Neuronal stem cell (in vitro differentiated cells): Measurements from ENCODE around the gene THSD4.

ENCODE experiments used
- DNase-seq: peaks from one replicate; pipeline ENCODE4 v3.0.0-alpha.2; 2013; ENCODE audit warnings: low spot score
- H2AFZ ChIP-seq: one replicate; pipeline ENCODE4 v1.6.1; 2013; ENCODE audit warnings: mild to moderate bottlenecking, low read length, inconsistent platforms
- H2AK5ac ChIP-seq: 2 replicates; pipeline ENCODE4 v1.6.1; 2013; ENCODE audit warnings: low read depth, mild to moderate bottlenecking, inconsistent platforms, low read length, moderate library complexity, mixed read lengths
- H2BK120ac ChIP-seq: 2 replicates; pipeline ENCODE4 v1.6.1; 2013; ENCODE audit warnings: low read depth, mild to moderate bottlenecking, inconsistent platforms, low read length, moderate library complexity, mixed read lengths
- H2BK12ac ChIP-seq: one replicate; pipeline ENCODE4 v1.6.1; 2013; ENCODE audit warnings: low read length, inconsistent platforms
- H2BK15ac ChIP-seq: 2 replicates; pipeline ENCODE4 v1.6.1; 2013; ENCODE audit warnings: mild to moderate bottlenecking, low read length, inconsistent platforms, mixed read lengths
- H2BK5ac ChIP-seq: one replicate; pipeline ENCODE4 v1.6.1; 2013; ENCODE audit warnings: inconsistent platforms, mild to moderate bottlenecking, low read length, moderate library complexity
- H3K14ac ChIP-seq: one replicate; pipeline ENCODE4 v1.6.1; 2013; ENCODE audit warnings: low read length, inconsistent platforms
- H3K18ac ChIP-seq: 2 replicates; pipeline ENCODE4 v1.6.1; 2013; ENCODE audit warnings: low read length, inconsistent platforms
- H3K23ac ChIP-seq: 2 replicates; pipeline ENCODE4 v1.6.1; 2013; ENCODE audit warnings: low read depth, mild to moderate bottlenecking, mixed read lengths, low read length, inconsistent platforms; ENCODE audit not compliant: poor library complexity
- H3K27ac ChIP-seq: replicated peaks from 3 replicates; pipeline ENCODE4 v1.5.1; 2013; ENCODE audit warnings: low read length, inconsistent platforms
- H3K27me3 ChIP-seq, 3 experiments: 2 replicates each; pipeline ENCODE4 v1.6.1; 2013; ENCODE audit warnings: low read length in 3 of 3, mild to moderate bottlenecking in 2 of 3, inconsistent platforms in 1 of 3, low read depth in 1 of 3, mixed read lengths in 1 of 3, moderate library complexity in 1 of 3; ENCODE audit not compliant: control insufficient read depth in 3 of 3, insufficient read depth in 3 of 3
- H3K36me3 ChIP-seq, 2 donors: replicated peaks in 1 of 2; 2 replicates each; pipeline ENCODE4 v1.6.1; 2013; ENCODE audit warnings: low read length in 2 of 2; ENCODE audit not compliant: control insufficient read depth in 2 of 2, insufficient read depth in 2 of 2
- H3K4ac ChIP-seq: 2 replicates; pipeline ENCODE4 v1.6.1; 2013; ENCODE audit warnings: inconsistent platforms, mild to moderate bottlenecking, low read length, moderate library complexity
- H3K4me1 ChIP-seq, 2 donors: 1 replicate in 1 of 2; 2 replicates in 1 of 2; pipeline ENCODE4 v1.6.1; 2013; ENCODE audit warnings: low read length in 2 of 2, low read depth in 1 of 2; ENCODE audit not compliant: control insufficient read depth in 2 of 2, insufficient read depth in 1 of 2
- H3K4me2 ChIP-seq: one replicate; pipeline ENCODE4 v1.6.1; 2013; ENCODE audit warnings: mild to moderate bottlenecking, low read length, inconsistent platforms; ENCODE audit not compliant: insufficient read depth, poor library complexity, severe bottlenecking
- H3K4me3 ChIP-seq, 2 donors: 2 replicates each; pipeline ENCODE4 v1.5.1; 2013; ENCODE audit warnings: low read length in 2 of 2, mild to moderate bottlenecking in 2 of 2, inconsistent platforms in 1 of 2, moderate library complexity in 1 of 2
- H3K79me1 ChIP-seq: one replicate; pipeline ENCODE4 v1.6.1; 2013; ENCODE audit warnings: low read depth, mild to moderate bottlenecking, inconsistent platforms, low read length, moderate library complexity
- H3K9ac ChIP-seq: one replicate; pipeline ENCODE4 v1.6.1; 2013; ENCODE audit warnings: mild to moderate bottlenecking, low read depth, low read length, inconsistent platforms; ENCODE audit not compliant: poor library complexity
- H3K9me3 ChIP-seq, 2 donors: replicated peaks in 1 of 2; 2 replicates each; pipeline versions ENCODE3 to v1.6.1; 2013; ENCODE audit warnings: low read length in 2 of 2, mild to moderate bottlenecking in 2 of 2, inconsistent platforms in 1 of 2, low read depth in 1 of 2, mixed read lengths in 1 of 2, moderate library complexity in 1 of 2; ENCODE audit not compliant: control insufficient read depth in 2 of 2, insufficient read depth in 1 of 2
- H4K8ac ChIP-seq: one replicate; pipeline ENCODE4 v1.6.1; 2013; ENCODE audit warnings: low read depth, mild to moderate bottlenecking, inconsistent platforms, low read length, moderate library complexity
- H4K91ac ChIP-seq: one replicate; pipeline ENCODE4 v1.6.1; 2013; ENCODE audit warnings: low read length, low read depth, mild to moderate bottlenecking, inconsistent platforms; ENCODE audit not compliant: poor library complexity
- WGBS, 2 donors: extraction: QIAGEN DNeasy Blood & Tissue Kit; methylation state at CpG; one replicate each; pipeline ENCODE4 v1.1.7; 2013; ENCODE audit warnings: missing lambda C conversion rate in 2 of 2, mixed read lengths in 1 of 2; ENCODE audit not compliant: insufficient read length in 2 of 2, insufficient replicate concordance in 1 of 2; ENCODE audit errors: extremely low coverage in 2 of 2; 5-methylcytosine and 5-hydroxymethylcytosine counted together

The THSD4 gene

GRCh38 chr15:71142780-71143179 is 27.5 kb downstream of the THSD4 start:
- no peak for DNase-seq
- Histone ChIP-seq H3K4ac (no peak overlapping the region), H2BK120ac (no peak overlapping the region), H3K18ac (no peak overlapping the region), H3K4me2 (no peak overlapping the region), H3K9ac (no peak overlapping the region), H3K9me3 (no peaks in the 10 kb centered on the region), H2AFZ (no peak overlapping the region), H3K27ac (no peak overlapping the region), H3K4me3 (no peak overlapping the region), H2BK15ac (no peak overlapping the region), H3K36me3 (no peaks in the 10 kb centered on the region), H3K27me3 (peaks cover 0 to 4% (median 0%) of the 10 kb centered on the region in 3 experiments), H2AK5ac (no peak overlapping the region), H4K8ac (no peak overlapping the region), H2BK12ac (no peak overlapping the region), H3K4me1 (peaks cover 0 to 3% of the 10 kb centered on the region in 2 donors), H2BK5ac (no peak overlapping the region), H3K79me1 (no peaks in the 10 kb centered on the region), H3K23ac (no peak overlapping the region), H3K14ac (no peak overlapping the region), H4K91ac (no peak overlapping the region)
- WGBS, 2 donors, result no CpG with 5 or more reads among the region's 3 CpGs

- Histone ChIP-seq H2BK12ac (no peak overlapping the region), H2AFZ (no peak overlapping the region), H3K9me3 (no peaks in the 10 kb centered on the region), H2BK15ac (no peak overlapping the region), H3K4me1 (peaks cover 0 to 3% of the 10 kb centered on the region in 2 donors), H3K23ac (no peak overlapping the region), H2BK5ac (no peak overlapping the region), H2AK5ac (no peak overlapping the region), H3K36me3 (no peaks in the 10 kb centered on the region), H3K4me3 (no peak overlapping the region), H2BK120ac (no peak overlapping the region), H3K18ac (no peak overlapping the region), H3K79me1 (no peaks in the 10 kb centered on the region), H3K14ac (no peak overlapping the region), H4K8ac (no peak overlapping the region), H3K27ac (no peak overlapping the region), H3K9ac (no peak overlapping the region), H3K4me2 (no peak overlapping the region), H3K4ac (no peak overlapping the region), H4K91ac (no peak overlapping the region), H3K27me3 (peaks cover 0 to 4% (median 0%) of the 10 kb centered on the region in 3 experiments)
- WGBS, 2 donors, result no CpG with 5 or more reads among the region's 10 CpGs
- no peak for DNase-seq
Measured at GRCh38 chr15:71143373-71144310, 28.4 kb downstream of the THSD4 start.

- Histone ChIP-seq H3K4me1 (peaks cover 0 to 5% of the 10 kb centered on the region in 2 donors), H2BK15ac (no peak overlapping the region), H3K36me3 (no peaks in the 10 kb centered on the region), H3K79me1 (no peaks in the 10 kb centered on the region), H3K4ac (no peak overlapping the region), H3K9me3 (no peaks in the 10 kb centered on the region), H3K4me3 (no peak overlapping the region), H3K9ac (no peak overlapping the region), H4K8ac (no peak overlapping the region), H3K27ac (no peak overlapping the region), H3K23ac (no peak overlapping the region), H2BK120ac (no peak overlapping the region), H2BK12ac (no peak overlapping the region), H2AK5ac (no peak overlapping the region), H3K18ac (no peak overlapping the region), H3K27me3 (peaks cover 0 to 4% (median 0%) of the 10 kb centered on the region in 3 experiments), H2BK5ac (no peak overlapping the region), H4K91ac (no peak overlapping the region), H2AFZ (no peak overlapping the region), H3K14ac (no peak overlapping the region), H3K4me2 (no peak overlapping the region)
- whole genome bisulfite sequencing, 2 donors, result 100% methylated on average over 1 of the region's 2 CpGs
- DNase-seq, result no peak
Measured at GRCh38 chr15:71145648-71146047, 30.4 kb downstream of the THSD4 start.

- H4K91ac ChIP-seq, result no peak overlapping the region
- no peaks in the 10 kb centered on the region for H3K79me1 ChIP-seq
- peaks cover 0 to 4% (median 0%) of the 10 kb centered on the region in 3 experiments for H3K27me3 ChIP-seq
- DNase-seq, result no peak
- no peak overlapping the region for H3K27ac ChIP-seq
- no peak overlapping the region for H3K23ac ChIP-seq
- H3K18ac ChIP-seq, result no peak overlapping the region
- H3K4me3 ChIP-seq, result no peak overlapping the region
- no peak overlapping the region for H3K14ac ChIP-seq
- no peak overlapping the region for H3K4ac ChIP-seq
- H4K8ac ChIP-seq, result no peak overlapping the region
- peaks cover 0 to 5% of the 10 kb centered on the region in 2 donors for H3K4me1 ChIP-seq
- H3K36me3 ChIP-seq, result no peaks in the 10 kb centered on the region
- H2AK5ac ChIP-seq, result no peak overlapping the region
- no peak overlapping the region for H3K4me2 ChIP-seq
- no peak overlapping the region for H2BK5ac ChIP-seq
- no peak overlapping the region for H2AFZ ChIP-seq
- H3K9me3 ChIP-seq, result no peaks in the 10 kb centered on the region
- H2BK12ac ChIP-seq, result no peak overlapping the region
- no peak overlapping the region for H2BK120ac ChIP-seq
- no CpG with 5 or more reads among the region's 4 CpGs for WGBS, 2 donors
- H3K9ac ChIP-seq, result no peak overlapping the region
- no peak overlapping the region for H2BK15ac ChIP-seq
Measured at GRCh38 chr15:71146580-71146982, 31.3 kb downstream of the THSD4 start.
